MCF 10A (cell line): ENCODE data around the gene NR4A1. TPM values are rescaled to one million over a fixed set of nuclear protein-coding genes. Genes with fewer than 3 reads are reported as not detected.

Experiments used
- BruUV-seq: library from RNA; stranded (reverse); fragments of 400-500 nt; replicated peaks from 2 replicates; lab custom pipeline; 2021; lab: Mats Ljungman, UMichigan
- CTCF ChIA-PET: fragments of 300-600 bp; sonication (Branson Sonifier 250); formaldehyde crosslinking; extraction: SDS; loops from one replicate; lab custom pipeline; 2021; ENCODE audit warnings: antibody characterized with exemption, inconsistent platforms; lab: Yijun Ruan, JAX
- POLR2A ChIA-PET: fragments of 300-600, 350-650 bp; sonication (Branson Sonifier 250); formaldehyde crosslinking; extraction: SDS; loops from one replicate; lab custom pipeline; 2020; ENCODE audit warnings: antibody characterized with exemption, inconsistent platforms; lab: Yijun Ruan, JAX
- DNase-seq: peaks from one replicate; pipeline ENCODE4 v3.0.0-alpha.2; 2018; ENCODE audit not compliant: unreplicated experiment
- H3K27ac Mint-ChIP-seq: one replicate; pipeline ENCODE4 v1.8.0; 2022; ENCODE audit warnings: mild to moderate bottlenecking, low read depth, mixed read lengths; ENCODE audit not compliant: unreplicated experiment
- H3K27me3 Mint-ChIP-seq: one replicate; pipeline ENCODE4 v1.8.0; 2022; ENCODE audit warnings: mixed read lengths; ENCODE audit not compliant: insufficient read depth, unreplicated experiment
- H3K36me3 Mint-ChIP-seq: one replicate; pipeline ENCODE4 v1.8.0; 2022; ENCODE audit warnings: mild to moderate bottlenecking, moderate library complexity, mixed read lengths; ENCODE audit not compliant: insufficient read depth, unreplicated experiment
- H3K4me1 Mint-ChIP-seq: one replicate; pipeline ENCODE4 v1.8.0; 2022; ENCODE audit warnings: mixed read lengths; ENCODE audit not compliant: insufficient read depth, unreplicated experiment
- H3K4me3 Mint-ChIP-seq: one replicate; pipeline ENCODE4 v1.8.0; 2022; ENCODE audit warnings: mild to moderate bottlenecking, moderate library complexity, mixed read lengths; ENCODE audit not compliant: unreplicated experiment
- H3K9me3 Mint-ChIP-seq: one replicate; pipeline ENCODE4 v1.8.0; 2022; ENCODE audit warnings: mixed read lengths; ENCODE audit not compliant: unreplicated experiment
- CTCF ChIP-seq: fragments of 200-600 bp; IDR thresholded peaks from one replicate; pipeline ENCODE4 v1.8.0; 2022; ENCODE audit warnings: antibody characterized with exemption, mild to moderate bottlenecking; ENCODE audit not compliant: unreplicated experiment
- intact Hi-C: fragments of 100-400 bp; cut with micrococcal nuclease; formaldehyde crosslinking; loops from 2 replicates; pipeline ENCODE4 v1.14.1; 2022
- total RNA-seq: library from RNA; stranded (reverse); gene quantifications from 2 replicates; pipeline ENCODE4 v1.2.3, GENCODE V29; 2022

The NR4A1 gene
- total RNA-seq, 1 experiment from 2014 or later, result 2.9 TPM

- ChIA-PET POLR2A (no interaction called here), CTCF (interaction anchor here (0.5 to 8.2 kb wide), 5 partner anchors 10 to 114 kb away, joined by 3 to 48 read pairs (median 4); no protein-coding TSS in a partner anchor)
- intact Hi-C loops, result no loop called here
- no TSS peak for BruUV-seq
- DNase-seq, result no peak
- Mint-ChIP-seq H3K27ac (no peak overlapping the region), H3K4me1 (no peaks in the 10 kb centered on the region), H3K4me3 (no peak overlapping the region), H3K36me3 (no peaks in the 10 kb centered on the region), H3K27me3 (peaks cover 17% of the 10 kb centered on the region), H3K9me3 (no peaks in the 10 kb centered on the region)
- TF ChIP-seq CTCF, result no peak
Measured at GRCh38 chr12:52010152-52010622, 41.1 kb upstream of the NR4A1 start.

- DNase-seq, result no peak
- Mint-ChIP-seq H3K4me1 (no peaks in the 10 kb centered on the region), H3K27me3 (peaks cover 10% of the 10 kb centered on the region), H3K9me3 (no peaks in the 10 kb centered on the region), H3K27ac (no peak overlapping the region), H3K4me3 (no peak overlapping the region), H3K36me3 (no peaks in the 10 kb centered on the region)
- intact Hi-C loops, result no loop called here
- BruUV-seq, result no TSS peak
- TF ChIP-seq CTCF, result no peak
- CTCF ChIA-PET, result interaction anchor here (0.6 to 8.2 kb wide), 5 partner anchors 10 to 369 kb away, joined by 3 to 48 read pairs (median 4); no protein-coding TSS in a partner anchor
- POLR2A ChIA-PET, result no interaction called here
Measured at GRCh38 chr12:52010692-52011601, 40.3 kb upstream of the NR4A1 start.

- Mint-ChIP-seq H3K4me1 (no peaks in the 10 kb centered on the region), H3K9me3 (no peaks in the 10 kb centered on the region), H3K27ac (no peak overlapping the region), H3K4me3 (no peak overlapping the region), H3K36me3 (no peaks in the 10 kb centered on the region), H3K27me3 (peaks cover 2% of the 10 kb centered on the region)
- ChIA-PET POLR2A (no interaction called here), CTCF (interaction anchor here (0.6 to 8.2 kb wide), 4 partner anchors 13 to 368 kb away, joined by 3 to 48 read pairs (median 3); no protein-coding TSS in a partner anchor)
- DNase-seq, result no peak
- intact Hi-C loops, result no loop called here
- no peak for TF ChIP-seq CTCF
- BruUV-seq, result no TSS peak
Measured at GRCh38 chr12:52011602-52012214, 39.5 kb upstream of the NR4A1 start.
